ENCODE data around the gene KIAA1549. TPM values are rescaled to one million over a fixed set of nuclear protein-coding genes. Genes with fewer than 3 reads are reported as not detected.

Gene KIAA1549
- total and polyA plus RNA-seq, 2 of the 4 experiments (the other 2 are of a cell fraction), result 1.3 to 3.3 TPM

GRCh38 chr7:138974103-138974502 lies 7.1 kb downstream of the KIAA1549 start:
- no peaks in the 10 kb centered on the region for H3K4me1 ChIP-seq (ENCODE audit: control insufficient read depth, insufficient read depth, low read length)
- no peak for TF ChIP-seq SMC3 (IDR thresholded peaks at IDR 0.05; ENCODE audit: low read depth, low read length)
- TF ChIP-seq CTCF (conservative IDR thresholded peaks at IDR 0.05; ENCODE audit: low read depth, low read length), result no peak
- TF ChIP-seq MXI1 (IDR thresholded peaks at IDR 0.05; ENCODE audit: borderline replicate concordance, low read depth, low read length), result no peak
- no peak for TF ChIP-seq MAZ (IDR thresholded peaks at IDR 0.05; ENCODE audit: borderline replicate concordance, low read depth, low read length)
- TF ChIP-seq CHD1 (IDR thresholded peaks at IDR 0.05; ENCODE audit: low read depth, low read length), result no peak
- TF ChIP-seq BHLHE40 (IDR thresholded peaks at IDR 0.05; ENCODE audit: low read depth, low read length), result no peak
- 100% methylated on average over 4 of the region's 4 CpGs; no CpG with 5 or more reads in 1 of the 2 experiments for WGBS, 2 experiments (ENCODE audit: extremely low coverage in 2 of 2, insufficient read length in 1 of 2)
- in situ Hi-C loops (cut with MboI; ENCODE audit: low sequenced_read_pairs) (no loop called here), intact Hi-C loops (cut with micrococcal nuclease) (no loop called here), dilution Hi-C loops (cut with HindIII; ENCODE audit: low sequenced_read_pairs, unreplicated experiment) (no loop called here)
- no peak overlapping the region for H3K4me2 ChIP-seq (ENCODE audit: low read depth, low read length)
- H3K9me3 ChIP-seq (ENCODE audit: control insufficient read depth, insufficient read depth, low read length), result no peaks in the 10 kb centered on the region
- no peak overlapping the region for H3K23ac ChIP-seq (ENCODE audit: low read depth, low read length)
- peaks cover 3% of the 10 kb centered on the region; the same call in 1 of the 2 replicates for H3K9me1 ChIP-seq (ENCODE audit: insufficient read depth, low read length)
- H3K79me1 ChIP-seq (ENCODE audit: low read depth in 1 of 2, low read length in 2 of 2), result peaks cover 9 to 13% of the 10 kb centered on the region in 2 experiments; a peak in 3 of 4 replicates
- H4K5ac ChIP-seq (ENCODE audit: low read depth, low read length), result no peak overlapping the region
- H3K18ac ChIP-seq (ENCODE audit: low read depth, low read length), result no peak overlapping the region
- no peak overlapping the region for H4K91ac ChIP-seq (ENCODE audit: insufficient read depth, low read depth, low read length)
- no TSS peak for BruUV-seq (replicated peaks)
- H3K27ac ChIP-seq (ENCODE audit: insufficient read depth, low read length), result no peak overlapping the region
- no peak overlapping the region for H2BK20ac ChIP-seq (ENCODE audit: low read depth, low read length)
- no peak overlapping the region for H3K4me3 ChIP-seq (ENCODE audit: insufficient read depth, low read depth, low read length)
- no peak overlapping the region for H3K9ac ChIP-seq (ENCODE audit: low read depth, low read length)
- no peaks in the 10 kb centered on the region for H3K27me3 ChIP-seq (ENCODE audit: control insufficient read depth, insufficient read depth, low read length)
- H4K8ac ChIP-seq (ENCODE audit: low read depth in 2 of 2, low read length in 2 of 2), result no peak overlapping the region
- ChIA-PET CTCF (no interaction called here), POLR2A (ENCODE audit: unreplicated experiment) (no interaction called here)
- DNase-seq, result no peak
- H2AK5ac ChIP-seq (ENCODE audit: low read depth, low read length), result no peak overlapping the region
- ATAC-seq (ENCODE audit: low read depth), result no peak
- H2BK120ac ChIP-seq (ENCODE audit: low read depth, low read length), result no peak overlapping the region
- no peak overlapping the region for H2BK5ac ChIP-seq (ENCODE audit: low read depth, low read length, poor library complexity, severe bottlenecking)
- H3K4ac ChIP-seq (ENCODE audit: low read depth, low read length), result no peak overlapping the region
- no peak overlapping the region for H3K14ac ChIP-seq (replicated peaks; ENCODE audit: low read depth, low read length)
- no peak overlapping the region for H2AFZ ChIP-seq (replicated peaks; ENCODE audit: low read length, poor library complexity)
- H2AK9ac ChIP-seq (replicated peaks; ENCODE audit: low read depth, low read length, poor library complexity), result no peak overlapping the region
- no peak overlapping the region for H3K56ac ChIP-seq (ENCODE audit: extremely low read depth, insufficient read depth, low read length)
- 0 out of 2 replicates have a peak, but pooled peaks cover 14% of the 10 kb centered on the region for H4K20me1 ChIP-seq (ENCODE audit: insufficient read depth, low read length)
- no peak overlapping the region for H2BK15ac ChIP-seq (ENCODE audit: low read depth, low read length)
- H3K36me3 ChIP-seq (ENCODE audit: control insufficient read depth, insufficient read depth, low read length), result no peaks in the 10 kb centered on the region
